GM13976 (cell line): ENCODE results near the gene SENP1.

Experiments used
- DNase-seq: peaks from one replicate; pipeline ENCODE4 v3.0.0; 2012; ENCODE audit warnings: low spot score
- CTCF ChIP-seq: IDR thresholded peaks from 2 replicates; pipeline ENCODE4 v1.5.1; 2012; ENCODE audit warnings: borderline replicate concordance, mild to moderate bottlenecking; ENCODE audit not compliant: insufficient read depth; ENCODE audit errors: extremely low read depth, missing control alignments, control extremely low read depth
- in situ Hi-C: fragments of 300-500 bp; cut with MboI; formaldehyde crosslinking; loops from one replicate; pipeline ENCODE4 v1.12.0; 2022; ENCODE audit warnings: low sequenced_read_pairs, mixed read lengths, inconsistent platforms; ENCODE audit not compliant: unreplicated experiment

The SENP1 gene

DNA sequence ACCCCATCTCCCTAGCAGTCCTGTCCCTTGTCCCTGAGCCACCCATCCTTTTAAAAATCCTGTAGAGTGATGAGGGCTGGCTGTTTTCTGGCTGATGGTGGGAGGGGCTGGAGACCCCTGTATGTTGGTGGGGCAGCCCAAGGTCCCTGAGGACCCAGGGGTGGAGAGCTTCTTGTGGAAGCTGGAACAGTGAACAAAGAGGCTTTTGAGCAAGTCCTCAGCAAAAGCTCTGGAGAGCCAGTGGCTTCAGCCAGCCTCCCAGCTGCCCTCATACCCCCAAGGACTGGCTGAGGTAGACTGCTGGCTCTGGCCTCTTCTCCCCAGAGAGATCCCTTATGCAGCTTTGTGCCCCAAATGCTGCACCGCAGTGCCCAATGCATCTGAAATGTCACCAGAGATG lies 72.4 kb downstream of the SENP1 start:
- no peak for DNase-seq
- TF ChIP-seq CTCF, result no peak
- in situ Hi-C loops, result no loop called here

DNA sequence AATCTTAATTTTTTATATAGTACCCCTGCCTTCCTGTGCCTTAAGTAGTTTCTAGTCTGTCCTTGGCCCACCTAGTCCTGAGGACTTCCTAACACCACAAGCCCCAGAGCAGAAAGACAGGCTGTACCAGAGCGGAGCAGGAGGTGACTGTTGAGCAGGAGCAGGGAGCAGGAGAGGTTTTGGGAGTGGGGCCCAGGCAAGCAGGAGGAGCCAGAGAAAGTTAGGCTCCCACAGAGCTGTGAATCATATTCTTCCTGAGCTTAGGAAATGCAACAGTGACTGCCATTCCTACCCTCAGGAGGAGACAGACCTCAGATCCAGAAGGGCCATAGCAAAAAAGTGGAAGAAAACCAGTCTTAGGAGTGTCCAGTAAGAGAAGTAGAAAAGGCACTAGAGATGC lies 73.3 kb downstream of the SENP1 start:
- TF ChIP-seq CTCF, result no peak
- in situ Hi-C loops, result no loop called here
- DNase-seq, result no peak

DNA sequence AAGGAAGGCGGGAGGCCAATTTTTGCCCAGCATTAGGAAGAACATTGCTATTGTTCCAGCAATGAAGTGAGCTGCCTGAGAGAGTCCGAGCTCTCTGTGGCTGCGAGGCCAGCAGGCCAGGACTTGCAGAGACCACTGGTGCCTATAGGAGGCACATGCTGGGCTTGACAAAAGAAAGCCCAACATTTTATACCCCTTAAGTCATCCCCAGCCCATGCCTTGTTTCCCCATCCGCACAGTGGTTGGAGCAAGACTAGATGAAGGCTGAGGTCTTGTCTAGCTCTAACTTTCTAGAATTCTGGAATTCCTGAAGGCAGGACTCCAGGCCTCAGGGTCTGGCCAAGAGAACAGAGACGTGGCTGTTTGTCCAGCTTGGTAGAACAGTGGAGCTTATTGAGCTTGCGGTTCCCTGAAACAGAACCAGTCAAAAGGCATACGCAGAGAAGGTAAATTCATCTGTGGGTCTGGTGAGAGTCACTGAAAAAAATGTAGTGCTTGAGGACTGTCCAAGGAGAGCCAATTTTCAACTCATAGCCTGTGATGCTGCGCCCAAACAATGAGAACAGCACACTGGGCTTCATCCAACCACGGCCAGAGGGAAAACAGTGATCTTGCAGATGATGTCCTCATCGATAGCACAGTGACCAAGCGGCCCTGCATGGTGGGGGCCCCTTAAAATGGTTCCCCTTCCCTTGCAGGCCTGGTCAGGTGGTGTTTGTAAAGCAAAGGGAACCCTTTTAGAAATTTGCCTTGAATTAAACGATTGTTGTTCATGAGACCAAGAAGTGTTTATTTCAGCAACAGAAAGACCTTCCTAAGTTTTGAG lies 74.5 kb downstream of the SENP1 start:
- in situ Hi-C loops, result no loop called here
- no peak for TF ChIP-seq CTCF
- no peak for DNase-seq

GRCh38 chr12:48030173-48030650 lies 75.7 kb downstream of the SENP1 start:
- in situ Hi-C loops, result no loop called here
- no peak for TF ChIP-seq CTCF
- DNase-seq, result no peak

- no peak for TF ChIP-seq CTCF
- in situ Hi-C loops, result no loop called here
- no peak for DNase-seq
Measured at GRCh38 chr12:48029491-48030172, 76.2 kb downstream of the SENP1 start.

GRCh38 chr12:48028541-48029431 lies 77.1 kb downstream of the SENP1 start:
- in situ Hi-C loops, result no loop called here
- TF ChIP-seq CTCF, result no peak
- no peak for DNase-seq
